Measurements from ENCODE around the gene GABPB2. TPM values are rescaled to one million over a fixed set of nuclear protein-coding genes. Genes with fewer than 3 reads are reported as not detected.

The GABPB2 gene
- total RNA-seq (2.9 and 4.6 TPM in 2 replicates), polyA plus RNA-seq (1.6 and 1.7 TPM in 2 replicates)

GRCh38 chr1:151070474-151071276 is at the start of gene GABPB2:
TSS of gene GABPB2 (plus strand) at chr1:151070761. CDS start at chr1:151088190, 17,429 bp downstream.
- peak; percentile 87 for TF ChIP-seq CTCF (IDR thresholded peaks at IDR 0.05; ENCODE audit: low read depth, low read length)
- Histone ChIP-seq H3K36me3 (no peaks in the 10 kb centered on the region), H3K27me3 (no peaks in the 10 kb centered on the region), H3K27ac (peak within 1 kb of the TSS; percentile 96), H3K4me1 (ENCODE audit: low read depth) (no peaks in the 10 kb centered on the region), H3K9me3 (ENCODE audit: low read depth) (no peaks in the 10 kb centered on the region), H3K4me3 (peak within 1 kb of the TSS; percentile 67)
- DNase-seq (ENCODE audit: low read depth in 1 of 2, low spot score in 1 of 2) = peak; percentile 84 to 99

GRCh38 chr1:151024540-151025146 is 45.9 kb upstream of the GABPB2 start:
- peak; percentile 78 to 88 for DNase-seq (ENCODE audit: low read depth in 1 of 2, low spot score in 1 of 2)
- no peak overlapping the region for H3K4me3 ChIP-seq
- peak; percentile 80 for TF ChIP-seq CTCF (IDR thresholded peaks at IDR 0.05; ENCODE audit: low read depth, low read length)

GRCh38 chr1:151026460-151026859 is 44.1 kb upstream of the GABPB2 start:
- H3K27me3 ChIP-seq = no peaks in the 10 kb centered on the region
- H3K36me3 ChIP-seq = peaks cover 22% of the 10 kb centered on the region
- peaks cover 11% of the 10 kb centered on the region for H3K4me1 ChIP-seq (ENCODE audit: low read depth)
- H3K27ac ChIP-seq = no peak overlapping the region
- no peaks in the 10 kb centered on the region for H3K9me3 ChIP-seq (ENCODE audit: low read depth)
- H3K4me3 ChIP-seq = no peak overlapping the region
- TF ChIP-seq CTCF (IDR thresholded peaks at IDR 0.05; ENCODE audit: low read depth, low read length) = no peak
- no peak for DNase-seq (ENCODE audit: low read depth in 1 of 2, low spot score in 1 of 2)

More at GRCh38 chr1:151024540-151025146, 45.9 kb upstream of the GABPB2 start:
- Histone ChIP-seq H3K4me1 (ENCODE audit: low read depth) (peaks cover 11% of the 10 kb centered on the region), H3K36me3 (peaks cover 20% of the 10 kb centered on the region), H3K27me3 (no peaks in the 10 kb centered on the region), H3K27ac (peak overlapping the region; percentile 30), H3K9me3 (ENCODE audit: low read depth) (no peaks in the 10 kb centered on the region)

- Histone ChIP-seq H3K36me3 (peaks cover 30% of the 10 kb centered on the region), H3K27ac (no peak overlapping the region), H3K27me3 (no peaks in the 10 kb centered on the region), H3K4me1 (ENCODE audit: low read depth) (no peaks in the 10 kb centered on the region), H3K4me3 (no peak overlapping the region), H3K9me3 (ENCODE audit: low read depth) (no peaks in the 10 kb centered on the region)
- DNase-seq (ENCODE audit: low read depth in 1 of 2, low spot score in 1 of 2) = no peak
- TF ChIP-seq CTCF (IDR thresholded peaks at IDR 0.05; ENCODE audit: low read depth, low read length) = no peak
Measured at GRCh38 chr1:151032164-151032563, 38.4 kb upstream of the GABPB2 start.

- Histone ChIP-seq H3K36me3 (peaks cover 24% of the 10 kb centered on the region), H3K4me1 (ENCODE audit: low read depth) (peaks cover 12% of the 10 kb centered on the region), H3K27ac (peak overlapping the region; percentile 28), H3K9me3 (ENCODE audit: low read depth) (no peaks in the 10 kb centered on the region), H3K27me3 (no peaks in the 10 kb centered on the region), H3K4me3 (no peak overlapping the region)
- no peak for DNase-seq (ENCODE audit: low read depth in 1 of 2, low spot score in 1 of 2)
- TF ChIP-seq CTCF (IDR thresholded peaks at IDR 0.05; ENCODE audit: low read depth, low read length) = no peak
Measured at GRCh38 chr1:151035167-151035566, 35.4 kb upstream of the GABPB2 start.
